GM23338 (cell line): Measurements from ENCODE around the gene GARS1. TPM values are rescaled to one million over a fixed set of nuclear protein-coding genes. Genes with fewer than 3 reads are reported as not detected.

Source experiments
- ATAC-seq: fragments of 200-7000 bp; cut with Tn5 transposase; 3 replicates; pipeline ENCODE4 v1.9.1; 2020
- DNase-seq: peaks from one replicate; pipeline ENCODE4 v3.0.0-alpha.2; 2015; ENCODE audit warnings: low spot score
- H2AFZ ChIP-seq: fragments of 200-600 bp; sonication (generic); 2 replicates; pipeline ENCODE4 v1.8.0; 2016; ENCODE audit warnings: antibody characterized with exemption, mild to moderate bottlenecking, moderate library complexity
- H3F3A ChIP-seq: fragments of 200-600 bp; sonication (generic); replicated peaks from 2 replicates; pipeline ENCODE4 v1.8.0; 2017; ENCODE audit warnings: antibody characterized with exemption, mixed run types, low read depth
- H3K27ac ChIP-seq: fragments of 200-600 bp; sonication (generic); 2 replicates; pipeline ENCODE4 v1.6.1; 2016; ENCODE audit warnings: low read depth
- H3K27me3 ChIP-seq: fragments of 200-600 bp; sonication (generic); 2 replicates; pipeline ENCODE4 v1.8.0; 2016; ENCODE audit warnings: mild to moderate bottlenecking, mixed run types, moderate library complexity; ENCODE audit not compliant: insufficient read depth
- H3K36me3 ChIP-seq: fragments of 200-600 bp; sonication (generic); 2 replicates; pipeline ENCODE4 v1.8.0; 2016; ENCODE audit warnings: mild to moderate bottlenecking; ENCODE audit not compliant: insufficient read depth
- H3K4me1 ChIP-seq: fragments of 200-600 bp; sonication (generic); 2 replicates; pipeline ENCODE4 v1.8.0; 2016; ENCODE audit warnings: mild to moderate bottlenecking, moderate library complexity; ENCODE audit not compliant: insufficient read depth
- H3K4me2 ChIP-seq: fragments of 200-600 bp; sonication (generic); 2 replicates; pipeline ENCODE4 v1.7.1; 2017; ENCODE audit warnings: mixed run types
- H3K4me3 ChIP-seq: fragments of 200-600 bp; sonication (generic); 2 replicates; pipeline ENCODE4 v1.6.1; 2016; ENCODE audit warnings: mixed run types
- H3K79me2 ChIP-seq: fragments of 200-600 bp; sonication (generic); replicated peaks from 2 replicates; pipeline ENCODE4 v1.8.0; 2017; ENCODE audit warnings: mild to moderate bottlenecking; ENCODE audit not compliant: insufficient read depth
- H3K9me2 ChIP-seq: fragments of 200-600 bp; sonication (generic); 2 replicates; pipeline ENCODE4 v1.8.0; 2017; ENCODE audit not compliant: insufficient read depth
- H4K20me1 ChIP-seq: fragments of 200-600 bp; sonication (generic); replicated peaks from 2 replicates; pipeline ENCODE4 v1.8.0; 2017; ENCODE audit warnings: mild to moderate bottlenecking; ENCODE audit not compliant: insufficient read depth
- H3K27ac Mint-ChIP-seq: 2 replicates; pipeline ENCODE4 v1.8.0; 2020; ENCODE audit warnings: inconsistent platforms, mild to moderate bottlenecking, moderate library complexity, mixed read lengths
- H3K27me3 Mint-ChIP-seq: 3 replicates; pipeline ENCODE4 v1.8.0; 2022; ENCODE audit warnings: low read depth, mild to moderate bottlenecking, moderate library complexity, mixed read lengths, inconsistent platforms; ENCODE audit not compliant: insufficient read depth, poor library complexity
- H3K36me3 Mint-ChIP-seq: 3 replicates; pipeline ENCODE4 v1.8.0; 2021; ENCODE audit warnings: low read depth, mild to moderate bottlenecking, inconsistent platforms, moderate library complexity, mixed read lengths
- H3K4me1 Mint-ChIP-seq: 3 replicates; pipeline ENCODE4 v1.8.0; 2020; ENCODE audit warnings: mild to moderate bottlenecking, inconsistent platforms, mixed read lengths
- H3K4me3 Mint-ChIP-seq: 3 replicates; pipeline ENCODE4 v1.8.0; 2021; ENCODE audit warnings: moderate library complexity, mild to moderate bottlenecking, inconsistent platforms, mixed read lengths
- H3K9me3 Mint-ChIP-seq: 3 replicates; pipeline ENCODE4 v1.8.0; 2020; ENCODE audit warnings: moderate library complexity, mild to moderate bottlenecking, inconsistent platforms, mixed read lengths
- CREB1 ChIP-seq: fragments of 250-450 bp; sonication (Bioruptor Pico); IDR thresholded peaks from 2 replicates; pipeline ENCODE4 v1.5.0; 2020; ENCODE audit warnings: low read depth, mild to moderate bottlenecking, moderate library complexity
- EZH2 ChIP-seq: fragments of 200-600 bp; sonication (generic); IDR thresholded peaks from one replicate; pipeline ENCODE4 v1.8.0; 2017; ENCODE audit warnings: antibody characterized with exemption, mild to moderate bottlenecking, low read depth; ENCODE audit not compliant: unreplicated experiment
- EZH2phosphoT487 ChIP-seq: fragments of 200-600 bp; sonication (generic); IDR thresholded peaks from one replicate; pipeline ENCODE4 v1.8.1; 2018; ENCODE audit warnings: antibody characterized with exemption; ENCODE audit not compliant: unreplicated experiment
- JUNB ChIP-seq: IDR thresholded peaks from one replicate; pipeline ENCODE4 v1.6.1; 2016; ENCODE audit warnings: antibody characterized with exemption; ENCODE audit not compliant: unreplicated experiment
- POLR2AphosphoS5 ChIP-seq: IDR thresholded peaks from 2 replicates; pipeline ENCODE4 v1.6.1; 2016; ENCODE audit warnings: antibody characterized with exemption, low read depth
- ZNF114 ChIP-seq: fragments of 250-450 bp; sonication (Bioruptor Pico); IDR thresholded peaks from 2 replicates; pipeline ENCODE4 v1.5.0; 2020; ENCODE audit warnings: mild to moderate bottlenecking, moderate library complexity
- polyA plus RNA-seq: library from polyadenylated mRNA; unstranded; fragments of >200 nt; fragmentation: Nextera tagmentation; extraction: Ambion mirVana; gene quantifications from 2 replicates; pipeline ENCODE4 v1.2.1, GENCODE V29; 2016
- total RNA-seq: library from RNA; depleted of rRNA; stranded (reverse); fragments of >200 nt; shearing (Covaris generic); gene quantifications from 2 replicates; pipeline ENCODE4 v1.2.3, GENCODE V29; 2014
- TF ChIP-seq, protein P1 (sequence below), 2 experiments: fragments of 200-600 bp in 1 of 2; sonication (generic) in 1 of 2; conservative IDR thresholded peaks; 2 replicates each; pipeline versions ENCODE4 v1.5.1 to v1.6.1; 2016 to 2017; ENCODE audit warnings: antibody characterized with exemption in 2 of 2, low read depth in 2 of 2, mild to moderate bottlenecking in 2 of 2, moderate library complexity in 1 of 2
- TF ChIP-seq, protein P2 (sequence below): IDR thresholded peaks from one replicate; pipeline ENCODE4 v1.6.1; 2018; ENCODE audit warnings: antibody characterized with exemption; ENCODE audit not compliant: unreplicated experiment
- TF ChIP-seq, protein P3 (sequence below): fragments of 250-450 bp; sonication (Bioruptor Pico); IDR thresholded peaks from 2 replicates; pipeline ENCODE4 v1.5.0; 2020; ENCODE audit warnings: mild to moderate bottlenecking, moderate library complexity

GARS1 gene
- total and polyA plus RNA-seq, 2 experiments from 2014 or later: 207 to 241 TPM

DNA sequence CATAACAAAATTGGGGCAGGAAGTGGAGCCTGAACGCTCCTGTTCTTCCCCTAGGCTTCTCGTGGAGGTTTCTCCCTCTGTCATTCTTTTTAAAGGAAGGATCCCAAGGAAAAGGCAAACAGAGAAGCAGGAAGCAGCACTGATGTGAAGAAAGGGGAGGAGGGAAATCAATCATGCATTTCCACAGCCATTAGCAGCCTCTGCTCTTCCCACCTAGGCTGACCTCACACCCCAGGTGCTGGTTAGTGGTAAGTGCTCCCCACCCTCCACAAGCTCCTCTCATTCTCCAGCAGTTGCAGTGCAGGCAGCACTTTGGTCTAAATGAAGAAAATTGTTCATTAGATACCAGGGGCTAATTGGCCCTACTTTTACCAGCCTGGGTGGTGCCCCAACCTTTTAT, 85.0 kb downstream of the GARS1 start:
- Mint-ChIP-seq H3K4me3 (no peak overlapping the region), H3K36me3 (no peaks in the 10 kb centered on the region; the same call in 2 of the 3 replicates), H3K4me1 (peaks cover 42% of the 10 kb centered on the region), H3K9me3 (no peaks in the 10 kb centered on the region), H3K27me3 (peaks cover 35% of the 10 kb centered on the region), H3K27ac (no peak overlapping the region)
- Histone ChIP-seq H3K4me2 (no peak overlapping the region), H3K27me3 (peaks cover 59% of the 10 kb centered on the region), H3F3A (no peaks in the 10 kb centered on the region), H2AFZ (no peak overlapping the region), H3K4me3 (no peak overlapping the region), H3K79me2 (no peaks in the 10 kb centered on the region), H3K4me1 (peaks cover 15% of the 10 kb centered on the region; the same call in 1 of the 2 replicates), H4K20me1 (no peaks in the 10 kb centered on the region), H3K36me3 (no peaks in the 10 kb centered on the region), H3K27ac (no peak overlapping the region), H3K9me2 (no peaks in the 10 kb centered on the region)
- TF ChIP-seq, protein P1, sequence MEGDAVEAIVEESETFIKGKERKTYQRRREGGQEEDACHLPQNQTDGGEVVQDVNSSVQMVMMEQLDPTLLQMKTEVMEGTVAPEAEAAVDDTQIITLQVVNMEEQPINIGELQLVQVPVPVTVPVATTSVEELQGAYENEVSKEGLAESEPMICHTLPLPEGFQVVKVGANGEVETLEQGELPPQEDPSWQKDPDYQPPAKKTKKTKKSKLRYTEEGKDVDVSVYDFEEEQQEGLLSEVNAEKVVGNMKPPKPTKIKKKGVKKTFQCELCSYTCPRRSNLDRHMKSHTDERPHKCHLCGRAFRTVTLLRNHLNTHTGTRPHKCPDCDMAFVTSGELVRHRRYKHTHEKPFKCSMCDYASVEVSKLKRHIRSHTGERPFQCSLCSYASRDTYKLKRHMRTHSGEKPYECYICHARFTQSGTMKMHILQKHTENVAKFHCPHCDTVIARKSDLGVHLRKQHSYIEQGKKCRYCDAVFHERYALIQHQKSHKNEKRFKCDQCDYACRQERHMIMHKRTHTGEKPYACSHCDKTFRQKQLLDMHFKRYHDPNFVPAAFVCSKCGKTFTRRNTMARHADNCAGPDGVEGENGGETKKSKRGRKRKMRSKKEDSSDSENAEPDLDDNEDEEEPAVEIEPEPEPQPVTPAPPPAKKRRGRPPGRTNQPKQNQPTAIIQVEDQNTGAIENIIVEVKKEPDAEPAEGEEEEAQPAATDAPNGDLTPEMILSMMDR (conservative IDR thresholded peaks at IDR 0.05; ENCODE audit: low read depth in 2 of 2): no peak
- TF ChIP-seq, protein P2, sequence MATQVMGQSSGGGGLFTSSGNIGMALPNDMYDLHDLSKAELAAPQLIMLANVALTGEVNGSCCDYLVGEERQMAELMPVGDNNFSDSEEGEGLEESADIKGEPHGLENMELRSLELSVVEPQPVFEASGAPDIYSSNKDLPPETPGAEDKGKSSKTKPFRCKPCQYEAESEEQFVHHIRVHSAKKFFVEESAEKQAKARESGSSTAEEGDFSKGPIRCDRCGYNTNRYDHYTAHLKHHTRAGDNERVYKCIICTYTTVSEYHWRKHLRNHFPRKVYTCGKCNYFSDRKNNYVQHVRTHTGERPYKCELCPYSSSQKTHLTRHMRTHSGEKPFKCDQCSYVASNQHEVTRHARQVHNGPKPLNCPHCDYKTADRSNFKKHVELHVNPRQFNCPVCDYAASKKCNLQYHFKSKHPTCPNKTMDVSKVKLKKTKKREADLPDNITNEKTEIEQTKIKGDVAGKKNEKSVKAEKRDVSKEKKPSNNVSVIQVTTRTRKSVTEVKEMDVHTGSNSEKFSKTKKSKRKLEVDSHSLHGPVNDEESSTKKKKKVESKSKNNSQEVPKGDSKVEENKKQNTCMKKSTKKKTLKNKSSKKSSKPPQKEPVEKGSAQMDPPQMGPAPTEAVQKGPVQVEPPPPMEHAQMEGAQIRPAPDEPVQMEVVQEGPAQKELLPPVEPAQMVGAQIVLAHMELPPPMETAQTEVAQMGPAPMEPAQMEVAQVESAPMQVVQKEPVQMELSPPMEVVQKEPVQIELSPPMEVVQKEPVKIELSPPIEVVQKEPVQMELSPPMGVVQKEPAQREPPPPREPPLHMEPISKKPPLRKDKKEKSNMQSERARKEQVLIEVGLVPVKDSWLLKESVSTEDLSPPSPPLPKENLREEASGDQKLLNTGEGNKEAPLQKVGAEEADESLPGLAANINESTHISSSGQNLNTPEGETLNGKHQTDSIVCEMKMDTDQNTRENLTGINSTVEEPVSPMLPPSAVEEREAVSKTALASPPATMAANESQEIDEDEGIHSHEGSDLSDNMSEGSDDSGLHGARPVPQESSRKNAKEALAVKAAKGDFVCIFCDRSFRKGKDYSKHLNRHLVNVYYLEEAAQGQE: no peak
- TF ChIP-seq POLR2AphosphoS5 (no peak), JUNB (no peak), ZNF114 (CRISPR knock-in tag) (no peak), EZH2 (no peak), EZH2phosphoT487 (no peak), CREB1 (CRISPR knock-in tag) (no peak)
- TF ChIP-seq, protein P3, sequence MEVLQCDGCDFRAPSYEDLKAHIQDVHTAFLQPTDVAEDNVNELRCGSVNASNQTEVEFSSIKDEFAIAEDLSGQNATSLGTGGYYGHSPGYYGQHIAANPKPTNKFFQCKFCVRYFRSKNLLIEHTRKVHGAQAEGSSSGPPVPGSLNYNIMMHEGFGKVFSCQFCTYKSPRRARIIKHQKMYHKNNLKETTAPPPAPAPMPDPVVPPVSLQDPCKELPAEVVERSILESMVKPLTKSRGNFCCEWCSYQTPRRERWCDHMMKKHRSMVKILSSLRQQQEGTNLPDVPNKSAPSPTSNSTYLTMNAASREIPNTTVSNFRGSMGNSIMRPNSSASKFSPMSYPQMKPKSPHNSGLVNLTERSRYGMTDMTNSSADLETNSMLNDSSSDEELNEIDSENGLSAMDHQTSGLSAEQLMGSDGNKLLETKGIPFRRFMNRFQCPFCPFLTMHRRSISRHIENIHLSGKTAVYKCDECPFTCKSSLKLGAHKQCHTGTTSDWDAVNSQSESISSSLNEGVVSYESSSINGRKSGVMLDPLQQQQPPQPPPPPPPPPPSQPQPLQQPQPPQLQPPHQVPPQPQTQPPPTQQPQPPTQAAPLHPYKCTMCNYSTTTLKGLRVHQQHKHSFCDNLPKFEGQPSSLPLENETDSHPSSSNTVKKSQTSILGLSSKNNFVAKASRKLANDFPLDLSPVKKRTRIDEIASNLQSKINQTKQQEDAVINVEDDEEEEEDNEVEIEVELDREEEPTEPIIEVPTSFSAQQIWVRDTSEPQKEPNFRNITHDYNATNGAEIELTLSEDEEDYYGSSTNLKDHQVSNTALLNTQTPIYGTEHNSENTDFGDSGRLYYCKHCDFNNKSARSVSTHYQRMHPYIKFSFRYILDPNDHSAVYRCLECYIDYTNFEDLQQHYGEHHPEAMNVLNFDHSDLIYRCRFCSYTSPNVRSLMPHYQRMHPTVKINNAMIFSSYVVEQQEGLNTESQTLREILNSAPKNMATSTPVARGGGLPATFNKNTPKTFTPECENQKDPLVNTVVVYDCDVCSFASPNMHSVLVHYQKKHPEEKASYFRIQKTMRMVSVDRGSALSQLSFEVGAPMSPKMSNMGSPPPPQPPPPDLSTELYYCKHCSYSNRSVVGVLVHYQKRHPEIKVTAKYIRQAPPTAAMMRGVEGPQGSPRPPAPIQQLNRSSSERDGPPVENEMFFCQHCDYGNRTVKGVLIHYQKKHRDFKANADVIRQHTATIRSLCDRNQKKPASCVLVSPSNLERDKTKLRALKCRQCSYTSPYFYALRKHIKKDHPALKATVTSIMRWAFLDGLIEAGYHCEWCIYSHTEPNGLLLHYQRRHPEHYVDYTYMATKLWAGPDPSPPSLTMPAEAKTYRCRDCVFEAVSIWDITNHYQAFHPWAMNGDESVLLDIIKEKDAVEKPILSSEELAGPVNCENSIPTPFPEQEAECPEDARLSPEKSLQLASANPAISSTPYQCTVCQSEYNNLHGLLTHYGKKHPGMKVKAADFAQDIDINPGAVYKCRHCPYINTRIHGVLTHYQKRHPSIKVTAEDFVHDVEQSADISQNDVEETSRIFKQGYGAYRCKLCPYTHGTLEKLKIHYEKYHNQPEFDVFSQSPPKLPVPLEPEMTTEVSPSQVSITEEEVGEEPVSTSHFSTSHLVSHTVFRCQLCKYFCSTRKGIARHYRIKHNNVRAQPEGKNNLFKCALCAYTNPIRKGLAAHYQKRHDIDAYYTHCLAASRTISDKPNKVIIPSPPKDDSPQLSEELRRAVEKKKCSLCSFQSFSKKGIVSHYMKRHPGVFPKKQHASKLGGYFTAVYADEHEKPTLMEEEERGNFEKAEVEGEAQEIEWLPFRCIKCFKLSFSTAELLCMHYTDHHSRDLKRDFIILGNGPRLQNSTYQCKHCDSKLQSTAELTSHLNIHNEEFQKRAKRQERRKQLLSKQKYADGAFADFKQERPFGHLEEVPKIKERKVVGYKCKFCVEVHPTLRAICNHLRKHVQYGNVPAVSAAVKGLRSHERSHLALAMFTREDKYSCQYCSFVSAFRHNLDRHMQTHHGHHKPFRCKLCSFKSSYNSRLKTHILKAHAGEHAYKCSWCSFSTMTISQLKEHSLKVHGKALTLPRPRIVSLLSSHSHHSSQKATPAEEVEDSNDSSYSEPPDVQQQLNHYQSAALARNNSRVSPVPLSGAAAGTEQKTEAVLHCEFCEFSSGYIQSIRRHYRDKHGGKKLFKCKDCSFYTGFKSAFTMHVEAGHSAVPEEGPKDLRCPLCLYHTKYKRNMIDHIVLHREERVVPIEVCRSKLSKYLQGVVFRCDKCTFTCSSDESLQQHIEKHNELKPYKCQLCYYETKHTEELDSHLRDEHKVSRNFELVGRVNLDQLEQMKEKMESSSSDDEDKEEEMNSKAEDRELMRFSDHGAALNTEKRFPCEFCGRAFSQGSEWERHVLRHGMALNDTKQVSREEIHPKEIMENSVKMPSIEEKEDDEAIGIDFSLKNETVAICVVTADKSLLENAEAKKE (CRISPR knock-in tag): no peak
- ATAC-seq (no peak), DNase-seq (no peak)
